SH-SY5Y (cell line): ENCODE measurements around the gene SREBF1.

Experiments used
- GATA2 ChIP-seq: IDR thresholded peaks from 2 replicates; pipeline ENCODE4 v1.6.1; 2011; ENCODE audit warnings: mild to moderate bottlenecking, low read depth, low read length
- GATA3 ChIP-seq: IDR thresholded peaks from 2 replicates; pipeline ENCODE4 v1.6.1; 2011; ENCODE audit warnings: low read depth, mild to moderate bottlenecking, low read length, moderate library complexity

Gene SREBF1

DNA sequence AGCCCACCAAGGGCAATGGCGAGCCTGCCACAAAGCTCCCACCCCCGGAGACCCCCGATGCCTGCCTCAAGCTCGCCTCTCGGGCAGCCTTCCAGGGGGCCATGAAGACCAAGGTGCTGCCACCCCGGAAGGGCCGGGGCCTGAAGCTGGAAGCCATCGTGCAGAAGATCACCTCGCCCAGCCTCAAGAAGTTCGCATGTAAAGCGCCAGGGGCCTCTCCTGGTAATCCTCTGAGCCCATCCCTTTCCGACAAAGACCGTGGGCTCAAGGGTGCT lies 40.1 kb downstream of the SREBF1 start:
- no peak for TF ChIP-seq GATA3
- no peak for TF ChIP-seq GATA2

DNA sequence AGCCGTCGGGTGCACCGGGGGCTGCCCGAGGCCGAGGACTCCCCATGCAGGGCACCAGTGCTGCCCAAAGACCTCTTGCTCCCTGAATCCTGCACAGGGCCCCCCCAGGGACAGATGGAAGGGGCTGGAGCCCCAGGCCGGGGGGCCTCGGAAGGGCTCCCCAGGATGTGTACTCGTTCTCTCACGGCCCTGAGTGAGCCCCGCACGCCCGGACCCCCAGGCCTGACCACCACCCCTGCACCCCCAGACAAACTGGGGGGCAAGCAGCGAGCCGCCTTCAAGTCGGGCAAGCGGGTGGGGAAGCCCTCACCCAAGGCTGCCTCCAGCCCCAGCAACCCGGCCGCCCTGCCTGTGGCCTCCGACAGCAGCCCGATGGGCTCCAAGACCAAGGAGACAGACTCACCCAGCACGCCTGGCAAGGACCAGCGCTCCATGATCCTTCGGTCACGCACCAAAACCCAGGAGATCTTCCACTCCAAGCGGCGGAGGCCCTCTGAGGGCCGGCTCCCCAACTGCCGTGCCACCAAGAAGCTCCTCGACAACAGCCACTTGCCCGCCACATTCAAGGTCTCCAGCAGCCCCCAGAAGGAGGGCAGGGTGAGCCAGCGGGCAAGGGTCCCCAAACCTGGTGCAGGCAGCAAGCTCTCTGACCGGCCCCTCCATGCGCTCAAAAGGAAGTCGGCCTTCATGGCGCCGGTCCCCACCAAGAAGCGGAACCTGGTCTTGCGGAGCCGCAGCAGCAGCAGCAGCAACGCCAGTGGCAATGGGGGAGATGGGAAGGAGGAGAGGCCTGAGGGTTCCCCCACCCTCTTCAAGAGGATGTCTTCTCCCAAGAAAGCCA lies 40.6 kb downstream of the SREBF1 start:
- no peak for TF ChIP-seq GATA2
- TF ChIP-seq GATA3 = no peak

DNA sequence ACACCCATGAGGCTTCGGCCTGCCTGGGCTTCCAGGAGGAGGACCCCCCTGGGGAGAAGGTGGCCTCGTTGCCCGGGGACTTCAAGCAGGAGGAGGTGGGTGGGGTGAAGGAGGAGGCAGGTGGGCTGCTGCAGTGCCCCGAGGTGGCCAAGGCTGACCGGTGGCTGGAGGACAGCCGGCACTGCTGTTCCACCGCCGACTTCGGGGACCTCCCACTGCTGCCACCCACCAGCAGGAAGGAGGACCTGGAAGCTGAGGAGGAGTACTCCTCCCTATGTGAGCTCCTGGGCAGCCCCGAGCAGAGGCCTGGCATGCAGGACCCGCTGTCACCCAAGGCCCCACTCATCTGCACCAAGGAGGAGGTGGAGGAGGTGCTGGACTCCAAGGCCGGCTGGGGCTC lies 41.5 kb downstream of the SREBF1 start:
- TF ChIP-seq GATA3 = no peak

DNA sequence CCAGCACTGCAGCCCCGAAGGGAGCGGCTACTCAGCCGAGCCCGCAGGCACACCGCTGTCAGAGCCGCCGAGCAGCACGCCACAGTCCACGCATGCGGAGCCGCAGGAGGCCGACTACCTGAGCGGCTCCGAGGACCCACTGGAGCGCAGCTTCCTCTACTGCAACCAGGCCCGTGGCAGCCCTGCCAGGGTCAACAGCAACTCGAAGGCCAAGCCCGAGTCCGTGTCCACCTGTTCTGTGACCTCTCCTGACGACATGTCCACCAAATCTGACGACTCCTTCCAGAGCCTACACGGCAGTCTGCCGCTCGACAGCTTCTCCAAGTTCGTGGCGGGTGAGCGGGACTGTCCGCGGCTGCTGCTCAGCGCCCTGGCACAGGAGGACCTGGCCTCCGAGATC lies 42.4 kb downstream of the SREBF1 start:
- no peak for TF ChIP-seq GATA2
- TF ChIP-seq GATA3 = no peak

DNA sequence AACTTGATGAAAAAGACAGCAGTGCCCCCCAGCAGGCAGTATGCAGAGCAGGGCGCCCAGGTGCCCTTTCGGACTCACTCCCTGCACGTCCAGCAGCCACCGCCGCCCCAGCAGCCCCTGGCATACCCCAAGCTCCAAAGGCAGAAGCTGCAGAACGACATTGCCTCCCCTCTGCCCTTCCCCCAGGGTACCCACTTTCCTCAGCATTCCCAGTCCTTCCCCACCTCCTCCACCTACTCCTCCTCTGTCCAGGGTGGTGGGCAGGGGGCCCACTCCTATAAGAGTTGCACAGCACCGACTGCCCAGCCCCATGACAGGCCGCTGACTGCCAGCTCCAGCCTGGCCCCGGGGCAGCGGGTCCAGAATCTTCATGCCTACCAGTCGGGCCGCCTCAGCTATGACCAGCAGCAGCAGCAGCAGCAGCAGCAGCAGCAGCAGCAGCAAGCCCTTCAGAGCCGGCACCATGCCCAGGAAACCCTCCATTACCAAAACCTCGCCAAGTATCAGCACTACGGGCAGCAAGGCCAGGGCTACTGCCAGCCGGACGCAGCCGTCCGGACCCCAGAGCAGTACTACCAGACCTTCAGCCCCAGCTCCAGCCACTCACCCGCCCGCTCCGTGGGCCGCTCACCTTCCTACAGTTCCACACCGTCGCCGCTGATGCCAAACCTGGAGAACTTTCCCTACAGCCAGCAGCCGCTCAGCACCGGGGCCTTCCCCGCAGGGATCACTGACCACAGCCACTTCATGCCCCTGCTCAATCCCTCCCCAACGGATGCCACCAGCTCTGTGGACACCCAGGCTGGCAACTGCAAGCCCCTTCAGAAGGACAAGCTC lies 43.2 kb downstream of the SREBF1 start:
- TF ChIP-seq GATA2 (no peak), GATA3 (no peak)

DNA sequence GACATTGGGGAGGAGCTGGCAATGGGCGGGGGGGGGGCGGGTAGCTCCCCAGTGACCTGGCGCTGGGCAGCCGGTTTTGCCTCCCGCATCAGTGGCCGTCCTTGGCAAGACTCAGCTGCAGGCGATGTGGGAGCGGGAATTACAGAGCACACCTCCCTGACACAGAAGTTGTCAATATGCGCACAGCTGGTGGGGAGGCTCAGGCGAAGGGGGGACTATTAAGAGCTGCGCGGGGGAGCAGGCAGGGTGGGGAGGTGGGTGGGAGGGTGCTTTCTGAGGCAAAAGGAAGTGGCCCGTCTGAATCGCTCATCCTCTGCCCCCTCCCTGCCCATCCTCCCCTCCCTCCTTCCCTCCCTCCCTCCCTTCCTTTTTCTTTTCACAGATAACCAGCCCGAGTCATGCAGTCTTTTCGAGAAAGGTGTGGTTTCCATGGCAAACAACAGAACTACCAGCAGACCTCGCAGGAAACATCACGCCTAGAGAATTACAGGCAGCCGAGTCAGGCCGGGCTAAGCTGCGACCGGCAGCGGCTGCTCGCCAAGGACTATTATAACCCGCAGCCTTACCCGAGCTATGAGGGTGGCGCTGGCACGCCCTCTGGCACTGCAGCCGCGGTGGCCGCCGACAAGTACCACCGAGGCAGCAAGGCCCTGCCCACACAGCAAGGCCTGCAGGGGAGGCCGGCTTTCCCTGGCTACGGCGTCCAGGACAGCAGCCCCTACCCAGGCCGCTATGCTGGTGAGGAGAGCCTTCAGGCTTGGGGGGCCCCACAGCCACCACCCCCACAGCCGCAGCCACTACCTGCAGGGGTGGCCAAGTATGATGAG lies 44.0 kb downstream of the SREBF1 start:
- TF ChIP-seq GATA3 = no peak
- TF ChIP-seq GATA2 = no peak

DNA sequence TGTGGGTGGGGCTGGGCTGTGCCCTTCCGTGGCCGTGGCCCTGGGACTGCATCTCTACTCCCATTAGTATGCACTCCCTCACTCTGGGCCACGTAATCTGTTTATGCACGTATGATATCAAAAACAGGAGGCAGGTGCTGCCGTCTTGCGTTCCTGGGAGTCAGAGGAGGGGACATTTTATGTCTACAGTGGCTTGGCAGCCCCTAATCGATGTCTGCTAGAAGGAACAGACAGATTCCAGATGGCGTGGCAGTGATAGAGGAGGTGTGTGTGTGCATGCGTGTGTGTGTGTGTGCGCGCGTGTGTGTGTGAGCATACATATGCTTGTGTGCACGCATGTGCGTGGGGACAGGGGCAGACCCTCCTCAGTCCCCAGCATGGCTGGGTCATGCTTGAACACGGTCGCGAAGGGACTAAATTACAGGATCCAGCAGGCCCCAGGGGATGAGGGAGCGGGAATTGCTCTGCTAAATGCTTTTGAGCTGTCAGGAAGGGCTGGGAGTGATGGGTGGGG lies 44.7 kb downstream of the SREBF1 start:
- TF ChIP-seq GATA3 = no peak
- TF ChIP-seq GATA2 = peak; percentile 48; the same call in 1 of the 2 replicates

DNA sequence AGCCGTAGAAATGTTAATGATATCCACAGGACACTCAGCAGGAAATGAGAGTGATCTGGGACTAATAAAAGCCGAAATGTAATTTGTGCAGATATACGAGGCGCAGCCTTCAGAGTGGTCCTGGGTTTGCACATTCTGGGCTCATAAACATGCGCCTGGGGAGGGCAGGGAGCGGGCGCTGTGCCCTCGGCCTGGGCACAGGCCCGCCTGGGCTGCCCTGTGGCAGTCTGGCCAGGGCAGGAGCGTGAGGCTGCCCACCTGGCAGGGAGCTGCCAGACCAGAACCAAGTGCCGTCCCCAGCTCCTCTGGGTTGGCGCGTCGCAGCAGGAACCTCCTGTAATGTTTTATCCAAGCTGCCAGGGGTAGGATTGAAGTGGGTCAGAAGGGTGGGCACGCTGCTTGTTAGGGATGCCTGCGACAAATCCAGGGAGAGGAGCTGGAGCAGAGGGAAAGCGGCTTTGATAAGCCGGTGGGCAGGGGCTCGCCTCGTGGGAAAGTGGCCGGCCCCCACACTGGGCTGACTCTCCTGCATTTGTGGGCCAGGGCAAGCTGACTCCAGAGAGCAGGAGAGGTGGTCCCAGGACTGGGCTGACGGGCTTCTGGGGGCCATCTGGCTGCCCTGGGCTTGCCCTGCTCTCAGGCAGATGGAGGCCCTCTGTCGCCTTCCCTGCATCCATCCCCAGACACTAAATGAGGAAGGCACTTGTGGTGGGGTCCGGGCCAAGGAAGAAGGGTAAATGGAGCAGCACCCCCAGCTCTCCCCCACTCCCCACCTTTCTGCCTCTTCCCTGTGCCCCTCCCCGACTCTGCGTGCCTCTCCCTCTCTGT lies 45.9 kb downstream of the SREBF1 start:
- TF ChIP-seq GATA3 = no peak
- TF ChIP-seq GATA2 = peak; percentile 14; the same call in 1 of the 2 replicates

DNA sequence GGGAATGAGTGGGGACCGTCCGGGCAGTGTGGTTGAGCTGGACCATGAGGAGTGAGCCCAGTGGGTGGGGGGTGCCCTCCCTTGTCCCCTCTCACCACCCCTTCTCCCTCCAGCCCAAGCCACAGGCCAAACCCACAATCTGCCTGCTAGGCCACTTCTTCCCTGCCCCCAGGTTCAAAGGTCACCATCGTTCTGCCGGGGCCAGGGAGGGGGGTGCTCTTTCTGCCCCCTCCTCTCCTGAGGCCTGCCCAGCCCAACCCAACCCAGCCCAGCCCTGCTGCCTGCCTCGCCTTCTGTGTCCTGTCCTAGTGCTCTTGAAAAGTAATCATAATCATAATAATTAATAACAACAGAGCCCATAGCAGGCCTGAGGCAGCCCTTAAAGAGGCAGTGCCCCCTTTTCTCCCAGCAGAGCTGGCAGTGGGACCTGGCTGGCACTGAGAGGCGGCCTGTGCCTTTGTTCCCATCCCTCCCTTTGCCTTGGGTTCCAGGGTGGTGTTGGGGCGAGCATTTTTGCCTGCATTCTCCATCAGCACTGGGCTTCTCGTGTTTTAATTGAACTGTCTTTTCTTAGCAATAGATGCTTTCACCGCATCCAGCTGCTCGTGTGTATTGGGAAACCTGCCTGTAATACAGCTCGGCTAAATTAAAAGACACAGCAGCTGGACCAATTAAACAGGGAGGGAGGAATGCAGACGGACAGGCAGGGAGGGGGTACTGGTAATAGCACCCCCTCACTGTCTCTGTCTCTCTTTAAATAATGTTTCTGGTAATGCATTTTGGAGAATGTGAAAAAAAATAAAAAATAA lies 46.8 kb downstream of the SREBF1 start:
- TF ChIP-seq GATA2 = no peak
- TF ChIP-seq GATA3 = no peak

DNA sequence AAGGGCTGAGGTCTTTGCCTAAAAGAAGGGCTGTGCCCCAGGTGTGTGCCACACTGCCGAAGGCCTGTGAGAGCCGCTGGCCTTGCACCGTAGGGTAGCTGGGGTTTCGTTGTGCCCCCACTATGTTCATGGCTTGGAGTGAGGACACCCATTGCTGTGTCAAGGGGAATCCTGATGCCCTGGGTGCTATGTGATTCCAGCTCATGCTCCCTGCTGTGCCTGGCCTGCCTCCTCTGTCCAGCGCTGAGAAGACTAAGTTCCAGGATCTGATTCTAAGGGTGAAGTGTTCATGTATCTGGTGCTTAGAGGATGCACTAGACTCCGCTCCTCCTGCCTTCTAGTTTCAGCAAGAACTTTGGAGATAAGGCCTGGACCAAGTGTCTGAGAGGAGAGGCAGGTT lies 47.4 kb downstream of the SREBF1 start:
- TF ChIP-seq GATA3 (no peak), GATA2 (no peak)

DNA sequence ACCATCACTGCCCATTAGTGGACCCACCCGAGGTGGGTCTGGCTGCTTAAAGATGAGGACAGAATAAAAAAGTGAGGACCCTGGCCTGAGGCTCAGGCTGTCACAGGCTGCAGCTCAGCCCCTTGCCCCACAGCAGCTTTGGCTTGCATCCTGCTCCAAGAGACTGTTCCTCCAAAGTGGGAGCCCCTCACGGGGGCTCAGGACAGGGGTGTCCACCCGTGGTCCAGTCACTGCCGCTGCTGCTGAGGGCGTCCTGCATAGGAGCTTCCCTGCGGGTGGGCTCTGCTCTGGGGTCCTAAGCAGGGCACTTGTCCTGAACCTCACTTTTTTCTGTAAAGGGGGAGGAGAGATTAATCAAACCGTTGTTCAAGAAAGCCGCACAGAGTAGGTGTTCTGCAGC lies 47.8 kb downstream of the SREBF1 start:
- TF ChIP-seq GATA2 (no peak), GATA3 (no peak)

DNA sequence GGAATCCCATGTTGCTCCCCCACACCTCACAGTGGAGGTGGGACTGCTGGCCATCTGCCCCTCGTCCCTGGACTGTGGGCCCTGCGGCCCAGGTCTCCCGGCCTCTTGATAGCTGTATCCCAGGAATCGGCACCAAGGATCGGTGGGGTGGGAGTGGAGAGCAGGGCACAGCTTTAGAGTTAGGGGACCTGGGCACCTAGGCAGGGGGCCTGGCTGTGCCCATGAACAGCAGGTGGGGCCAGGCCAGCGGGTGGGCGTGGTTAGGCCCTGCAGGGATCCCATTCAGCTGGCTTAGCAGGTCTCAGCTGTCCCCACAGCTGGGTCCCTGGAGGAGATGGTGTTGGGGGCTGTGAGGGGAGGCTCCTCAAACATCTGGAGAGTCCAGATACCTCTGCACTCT lies 49.2 kb downstream of the SREBF1 start:
- TF ChIP-seq GATA2 (no peak), GATA3 (no peak)

DNA sequence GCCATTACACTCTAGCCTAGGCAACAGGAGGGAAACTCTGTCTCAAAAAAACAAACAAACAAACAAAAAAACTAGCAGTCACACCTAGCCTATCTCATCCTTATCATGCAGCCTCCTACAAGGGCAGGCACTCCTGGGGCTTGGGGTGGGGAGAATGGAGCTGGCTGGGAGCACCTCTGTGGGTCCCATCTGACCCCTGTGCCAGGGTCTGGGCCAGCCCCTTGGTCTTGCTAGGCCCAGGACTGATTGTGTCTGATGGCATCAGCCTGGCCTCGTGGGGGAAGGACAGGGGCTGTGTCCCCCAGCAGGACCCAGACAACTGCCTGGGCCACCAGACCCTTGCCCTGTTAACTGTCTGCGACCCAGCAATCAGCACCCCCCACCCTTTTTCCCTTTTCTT lies 49.8 kb downstream of the SREBF1 start:
- TF ChIP-seq GATA3 (no peak), GATA2 (no peak)
